Trophoblast cell (in vitro differentiated cells and primary cell): ENCODE measurements around the gene PLCL1.

Source experiments
- DNase-seq, 2 donors: peaks; one replicate each; pipeline ENCODE4 v3.0.0-alpha.2; 2016
- H2AFZ ChIP-seq: 2 replicates; pipeline ENCODE4 v1.6.1; 2013; ENCODE audit warnings: low read length, moderate library complexity, mild to moderate bottlenecking; ENCODE audit not compliant: insufficient read depth, poor library complexity
- H2AK5ac ChIP-seq: 2 replicates; pipeline ENCODE4 v1.6.1; 2013; ENCODE audit warnings: mild to moderate bottlenecking, low read length
- H2BK120ac ChIP-seq: 2 replicates; pipeline ENCODE4 v1.6.1; 2013; ENCODE audit warnings: low read length, mild to moderate bottlenecking, moderate library complexity; ENCODE audit not compliant: insufficient read depth, poor library complexity
- H2BK12ac ChIP-seq: 2 replicates; pipeline ENCODE4 v1.6.1; 2013; ENCODE audit warnings: mild to moderate bottlenecking, low read length, moderate library complexity
- H2BK5ac ChIP-seq: 2 replicates; pipeline ENCODE4 v1.6.1; 2013; ENCODE audit warnings: low read length, low read depth, moderate library complexity, mild to moderate bottlenecking; ENCODE audit not compliant: poor library complexity
- H3K14ac ChIP-seq: 2 replicates; pipeline ENCODE4 v1.6.1; 2013; ENCODE audit warnings: mild to moderate bottlenecking, low read length
- H3K18ac ChIP-seq: 2 replicates; pipeline ENCODE4 v1.6.1; 2013; ENCODE audit warnings: mild to moderate bottlenecking, low read length
- H3K23ac ChIP-seq: 2 replicates; pipeline ENCODE4 v1.6.1; 2013; ENCODE audit warnings: low read length
- H3K27ac ChIP-seq: 2 replicates; pipeline ENCODE4 v1.5.1; 2013; ENCODE audit warnings: low read depth, mild to moderate bottlenecking, inconsistent platforms, low read length, moderate library complexity
- H3K27me3 ChIP-seq: 2 replicates; pipeline ENCODE4 v1.6.1; 2013; ENCODE audit warnings: inconsistent platforms, mild to moderate bottlenecking, low read length, moderate library complexity; ENCODE audit not compliant: insufficient read depth
- H3K36me3 ChIP-seq, 2 experiments: 1 replicate in 1 of 2; 2 replicates in 1 of 2; pipeline ENCODE4 v1.6.1; 2013; ENCODE audit warnings: low read length in 2 of 2, mild to moderate bottlenecking in 2 of 2, moderate library complexity in 1 of 2; ENCODE audit not compliant: insufficient read depth in 2 of 2, control insufficient read depth in 1 of 2
- H3K4ac ChIP-seq: 2 replicates; pipeline ENCODE4 v1.6.1; 2013; ENCODE audit warnings: low read depth, mild to moderate bottlenecking, low read length, moderate library complexity
- H3K4me1 ChIP-seq, 2 experiments: 1 replicate in 1 of 2; 2 replicates in 1 of 2; pipeline ENCODE4 v1.6.1; 2013; ENCODE audit warnings: low read length in 2 of 2, mild to moderate bottlenecking in 2 of 2, moderate library complexity in 1 of 2; ENCODE audit not compliant: insufficient read depth in 2 of 2, control insufficient read depth in 1 of 2
- H3K4me2 ChIP-seq: 2 replicates; pipeline ENCODE4 v1.6.1; 2013; ENCODE audit warnings: inconsistent platforms, mild to moderate bottlenecking, low read length, moderate library complexity
- H3K4me3 ChIP-seq: 2 replicates; pipeline ENCODE4 v1.5.1; 2013; ENCODE audit warnings: mild to moderate bottlenecking, low read depth, low read length, inconsistent platforms
- H3K79me1 ChIP-seq: one replicate; pipeline ENCODE4 v1.6.1; 2013; ENCODE audit warnings: low read length
- H3K79me2 ChIP-seq: 2 replicates; pipeline ENCODE4 v1.6.1; 2013; ENCODE audit warnings: low read length, mild to moderate bottlenecking; ENCODE audit not compliant: control insufficient read depth, insufficient read depth, poor library complexity
- H3K9ac ChIP-seq: 2 replicates; pipeline ENCODE4 v1.6.1; 2013; ENCODE audit warnings: mild to moderate bottlenecking, low read length
- H3K9me3 ChIP-seq: 2 replicates; pipeline ENCODE4 v1.6.1; 2013; ENCODE audit warnings: low read depth, mild to moderate bottlenecking, control low read depth, inconsistent platforms, low read length; ENCODE audit not compliant: insufficient read depth
- H4K12ac ChIP-seq: 2 replicates; pipeline ENCODE4 v1.6.1; 2013; ENCODE audit warnings: low read depth, mild to moderate bottlenecking, low read length, moderate library complexity
- H4K8ac ChIP-seq: 2 replicates; pipeline ENCODE4 v1.6.1; 2013; ENCODE audit warnings: low read depth, mild to moderate bottlenecking, low read length, moderate library complexity
- H4K91ac ChIP-seq: one replicate; pipeline ENCODE4 v1.6.1; 2013; ENCODE audit warnings: low read depth, mild to moderate bottlenecking, low read length, moderate library complexity
- WGBS: extraction: QIAGEN DNeasy Blood & Tissue Kit; methylation state at CpG from one replicate; pipeline ENCODE4 v1.1.7; 2013; ENCODE audit warnings: missing lambda C conversion rate; ENCODE audit not compliant: insufficient read length, insufficient coverage; ENCODE audit errors: extremely low coverage; 5-methylcytosine and 5-hydroxymethylcytosine counted together

PLCL1 gene

DNA sequence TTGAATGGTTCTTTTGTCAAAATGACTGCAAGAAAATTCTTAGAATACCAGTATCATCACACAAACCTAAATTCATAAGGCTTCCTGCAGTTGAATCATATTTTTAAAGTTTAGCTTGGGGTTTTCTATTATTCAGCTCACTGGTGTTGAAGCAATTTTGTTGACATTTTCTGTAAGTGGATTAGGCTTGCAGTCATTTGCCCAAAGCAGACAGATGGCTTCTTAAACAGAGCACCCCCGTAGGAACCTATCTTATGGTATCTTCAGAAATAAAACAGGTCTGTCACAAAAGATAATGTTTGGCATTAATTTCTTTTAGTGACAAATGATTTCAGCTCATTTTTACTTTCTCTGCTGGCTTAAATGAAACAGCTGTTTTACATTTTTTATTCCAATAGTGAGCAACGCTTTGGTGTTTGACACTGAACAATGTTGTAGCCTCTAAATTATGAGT lies 331.1 kb downstream of the PLCL1 start:
- H4K12ac ChIP-seq: no peak overlapping the region
- whole genome bisulfite sequencing: no CpG with 5 or more reads among the region's 2 CpGs
- no peaks in the 10 kb centered on the region for H3K36me3 ChIP-seq
- H3K4ac ChIP-seq: no peak overlapping the region
- no peak overlapping the region for H3K9ac ChIP-seq
- no peak overlapping the region for H2BK120ac ChIP-seq
- H3K23ac ChIP-seq: no peak overlapping the region
- H3K4me2 ChIP-seq: no peak overlapping the region
- H4K91ac ChIP-seq: no peak overlapping the region
- H3K14ac ChIP-seq: no peak overlapping the region
- no peak overlapping the region for H2BK12ac ChIP-seq
- no peak for DNase-seq
- no peak overlapping the region for H2AK5ac ChIP-seq
- H3K4me1 ChIP-seq: no peaks in the 10 kb centered on the region
- H3K9me3 ChIP-seq: no peaks in the 10 kb centered on the region
- no peaks in the 10 kb centered on the region for H3K79me2 ChIP-seq
- H3K18ac ChIP-seq: no peak overlapping the region
- no peaks in the 10 kb centered on the region for H3K79me1 ChIP-seq
- no peak overlapping the region for H3K4me3 ChIP-seq
- no peak overlapping the region for H2AFZ ChIP-seq
- no peak overlapping the region for H4K8ac ChIP-seq
- H3K27ac ChIP-seq: no peak overlapping the region
- no peaks in the 10 kb centered on the region for H3K27me3 ChIP-seq
- H2BK5ac ChIP-seq: no peak overlapping the region

DNA sequence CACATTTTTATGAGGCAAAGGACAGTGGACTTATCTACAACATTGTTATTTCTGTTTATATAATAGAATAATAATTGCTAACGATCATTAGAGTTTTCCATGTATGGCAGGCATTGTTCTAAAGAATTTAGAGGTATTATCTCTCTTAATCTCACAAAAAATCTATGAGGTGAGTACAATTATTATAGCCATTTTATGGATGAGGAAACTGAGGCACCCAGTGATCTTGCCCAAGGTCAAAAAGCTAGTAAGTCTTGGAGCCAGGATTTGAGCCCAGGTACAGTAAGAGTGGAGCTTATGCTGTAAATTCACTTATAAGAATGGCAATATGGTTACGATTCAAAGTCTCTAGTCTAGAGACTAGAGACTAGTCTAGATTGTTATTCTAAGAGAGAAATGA lies 331.7 kb downstream of the PLCL1 start:
- WGBS: no CpG with 5 or more reads among the region's 2 CpGs
- DNase-seq: no peak

DNA sequence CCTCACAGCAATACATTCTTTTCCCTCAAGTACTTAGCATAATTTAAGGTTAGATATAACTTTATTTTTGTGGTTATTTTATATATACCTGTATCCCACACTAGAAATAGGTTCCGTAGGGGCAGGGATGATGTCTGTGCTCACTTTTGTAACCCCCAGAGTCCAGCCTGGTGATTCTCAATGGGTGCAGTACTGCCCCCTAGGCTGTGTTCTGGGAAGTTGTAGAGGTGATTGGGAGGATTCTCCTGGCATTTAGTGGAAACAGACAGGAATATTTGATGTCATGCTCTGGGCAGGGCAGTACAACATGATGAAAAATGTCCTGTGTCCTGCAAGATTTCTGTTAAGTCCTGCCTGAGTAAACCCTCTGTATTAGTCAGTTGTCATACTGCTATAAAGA lies 333.3 kb downstream of the PLCL1 start:
- WGBS: no CpG with 5 or more reads among the region's 1 CpG
- no peak overlapping the region for H3K4ac ChIP-seq
- no peak overlapping the region for H2AFZ ChIP-seq
- no peak overlapping the region for H3K4me3 ChIP-seq
- H2AK5ac ChIP-seq: no peak overlapping the region
- no peak overlapping the region for H2BK5ac ChIP-seq
- no peak overlapping the region for H3K23ac ChIP-seq
- H3K9me3 ChIP-seq: no peaks in the 10 kb centered on the region
- no peaks in the 10 kb centered on the region for H3K36me3 ChIP-seq
- no peaks in the 10 kb centered on the region for H3K4me1 ChIP-seq
- no peaks in the 10 kb centered on the region for H3K27me3 ChIP-seq
- no peak overlapping the region for H3K27ac ChIP-seq
- no peak overlapping the region for H4K12ac ChIP-seq
- DNase-seq: no peak
- no peaks in the 10 kb centered on the region for H3K79me1 ChIP-seq
- H4K91ac ChIP-seq: no peak overlapping the region
- H3K79me2 ChIP-seq: no peaks in the 10 kb centered on the region
- no peak overlapping the region for H3K4me2 ChIP-seq
- H3K18ac ChIP-seq: no peak overlapping the region
- H3K9ac ChIP-seq: no peak overlapping the region
- no peak overlapping the region for H2BK120ac ChIP-seq
- no peak overlapping the region for H4K8ac ChIP-seq
- H2BK12ac ChIP-seq: no peak overlapping the region
- H3K14ac ChIP-seq: no peak overlapping the region

More for the DNA sequence above, 331.7 kb downstream of the PLCL1 start:
- Histone ChIP-seq H4K12ac (no peak overlapping the region), H3K9me3 (no peaks in the 10 kb centered on the region), H3K4me2 (no peak overlapping the region), H2AFZ (no peak overlapping the region), H4K91ac (no peak overlapping the region), H3K27ac (no peak overlapping the region), H3K79me2 (no peaks in the 10 kb centered on the region), H3K23ac (no peak overlapping the region), H2BK120ac (no peak overlapping the region), H3K4me3 (no peak overlapping the region), H3K27me3 (no peaks in the 10 kb centered on the region), H2AK5ac (no peak overlapping the region), H2BK12ac (no peak overlapping the region), H3K36me3 (no peaks in the 10 kb centered on the region), H3K4ac (no peak overlapping the region), H3K9ac (no peak overlapping the region), H3K14ac (no peak overlapping the region), H3K18ac (no peak overlapping the region), H3K4me1 (no peaks in the 10 kb centered on the region), H2BK5ac (no peak overlapping the region), H3K79me1 (no peaks in the 10 kb centered on the region), H4K8ac (no peak overlapping the region)

DNA sequence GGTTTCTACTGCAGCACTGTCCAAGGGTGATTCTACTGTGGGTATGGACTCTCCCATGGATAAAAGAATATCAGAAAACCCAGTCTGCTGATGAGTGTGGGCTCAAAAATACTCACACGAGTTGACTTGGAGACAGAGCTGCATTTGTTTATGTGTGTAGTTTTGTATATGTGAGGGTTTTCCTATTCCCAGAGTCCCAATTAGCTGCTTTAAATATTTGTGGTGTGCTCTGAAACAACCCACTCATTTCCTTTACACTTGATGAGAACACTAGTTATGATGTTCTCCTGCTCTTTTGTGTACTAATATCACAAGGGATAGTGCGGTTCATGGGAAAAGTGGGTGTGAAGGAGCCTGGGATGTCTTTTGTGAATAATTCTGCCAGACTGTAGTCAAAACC lies 337.3 kb downstream of the PLCL1 start:
- no peaks in the 10 kb centered on the region for H3K79me1 ChIP-seq
- H3K27ac ChIP-seq: no peak overlapping the region
- no peak overlapping the region for H2AFZ ChIP-seq
- no peak overlapping the region for H3K4ac ChIP-seq
- H4K91ac ChIP-seq: no peak overlapping the region
- no peak overlapping the region for H2BK120ac ChIP-seq
- no peaks in the 10 kb centered on the region for H3K9me3 ChIP-seq
- H3K9ac ChIP-seq: no peak overlapping the region
- H3K18ac ChIP-seq: no peak overlapping the region
- no peak overlapping the region for H4K12ac ChIP-seq
- no peaks in the 10 kb centered on the region for H3K4me1 ChIP-seq
- no peak overlapping the region for H2BK5ac ChIP-seq
- no peak overlapping the region for H2BK12ac ChIP-seq
- no CpG with 5 or more reads among the region's 2 CpGs for WGBS
- no peaks in the 10 kb centered on the region for H3K36me3 ChIP-seq
- H2AK5ac ChIP-seq: no peak overlapping the region
- H4K8ac ChIP-seq: no peak overlapping the region
- H3K4me3 ChIP-seq: no peak overlapping the region
- DNase-seq: no peak
- no peaks in the 10 kb centered on the region for H3K79me2 ChIP-seq
- no peaks in the 10 kb centered on the region for H3K27me3 ChIP-seq
- H3K14ac ChIP-seq: no peak overlapping the region
- no peak overlapping the region for H3K23ac ChIP-seq
- no peak overlapping the region for H3K4me2 ChIP-seq
